ENCODE measurements around the gene SHH. TPM values are rescaled to one million over a fixed set of nuclear protein-coding genes. Genes with fewer than 3 reads are reported as not detected.

Gene SHH
- total and polyA plus RNA-seq, 2 experiments from 2014 or later, result not detected

DNA sequence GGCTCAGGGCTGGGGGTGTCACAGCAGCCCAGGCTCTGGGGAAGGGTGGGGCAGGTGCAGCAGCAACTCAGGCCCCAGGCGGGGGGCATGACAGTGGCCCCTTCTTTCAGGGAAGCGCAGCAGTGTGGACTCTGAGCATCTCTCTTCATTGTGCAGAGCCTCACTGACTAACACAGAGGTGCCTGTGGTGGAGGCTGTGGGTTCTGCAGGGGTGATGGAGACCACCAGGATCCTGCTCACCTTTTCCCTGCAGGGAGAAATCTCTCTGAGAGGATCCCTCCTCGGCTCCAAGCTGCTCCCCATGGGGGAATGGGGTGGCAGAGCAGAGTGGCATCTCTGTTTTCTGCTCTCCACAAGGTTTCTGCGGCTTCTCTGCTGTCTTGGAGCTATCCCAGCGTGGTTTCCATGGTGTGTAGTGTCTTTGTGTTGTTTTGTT, 37.8 kb upstream of the SHH start:
- DNase-seq (ENCODE audit: low read depth in 1 of 2, low spot score in 1 of 2), result no peak
- Histone ChIP-seq H3K27me3 (no peaks in the 10 kb centered on the region), H3K27ac (no peak overlapping the region), H3K4me3 (no peak overlapping the region), H3K4me1 (ENCODE audit: low read depth) (no peaks in the 10 kb centered on the region), H3K36me3 (no peaks in the 10 kb centered on the region), H3K9me3 (ENCODE audit: low read depth) (no peaks in the 10 kb centered on the region)
- TF ChIP-seq, protein P1, sequence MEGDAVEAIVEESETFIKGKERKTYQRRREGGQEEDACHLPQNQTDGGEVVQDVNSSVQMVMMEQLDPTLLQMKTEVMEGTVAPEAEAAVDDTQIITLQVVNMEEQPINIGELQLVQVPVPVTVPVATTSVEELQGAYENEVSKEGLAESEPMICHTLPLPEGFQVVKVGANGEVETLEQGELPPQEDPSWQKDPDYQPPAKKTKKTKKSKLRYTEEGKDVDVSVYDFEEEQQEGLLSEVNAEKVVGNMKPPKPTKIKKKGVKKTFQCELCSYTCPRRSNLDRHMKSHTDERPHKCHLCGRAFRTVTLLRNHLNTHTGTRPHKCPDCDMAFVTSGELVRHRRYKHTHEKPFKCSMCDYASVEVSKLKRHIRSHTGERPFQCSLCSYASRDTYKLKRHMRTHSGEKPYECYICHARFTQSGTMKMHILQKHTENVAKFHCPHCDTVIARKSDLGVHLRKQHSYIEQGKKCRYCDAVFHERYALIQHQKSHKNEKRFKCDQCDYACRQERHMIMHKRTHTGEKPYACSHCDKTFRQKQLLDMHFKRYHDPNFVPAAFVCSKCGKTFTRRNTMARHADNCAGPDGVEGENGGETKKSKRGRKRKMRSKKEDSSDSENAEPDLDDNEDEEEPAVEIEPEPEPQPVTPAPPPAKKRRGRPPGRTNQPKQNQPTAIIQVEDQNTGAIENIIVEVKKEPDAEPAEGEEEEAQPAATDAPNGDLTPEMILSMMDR (IDR thresholded peaks at IDR 0.05; ENCODE audit: low read depth, low read length), result no peak

DNA sequence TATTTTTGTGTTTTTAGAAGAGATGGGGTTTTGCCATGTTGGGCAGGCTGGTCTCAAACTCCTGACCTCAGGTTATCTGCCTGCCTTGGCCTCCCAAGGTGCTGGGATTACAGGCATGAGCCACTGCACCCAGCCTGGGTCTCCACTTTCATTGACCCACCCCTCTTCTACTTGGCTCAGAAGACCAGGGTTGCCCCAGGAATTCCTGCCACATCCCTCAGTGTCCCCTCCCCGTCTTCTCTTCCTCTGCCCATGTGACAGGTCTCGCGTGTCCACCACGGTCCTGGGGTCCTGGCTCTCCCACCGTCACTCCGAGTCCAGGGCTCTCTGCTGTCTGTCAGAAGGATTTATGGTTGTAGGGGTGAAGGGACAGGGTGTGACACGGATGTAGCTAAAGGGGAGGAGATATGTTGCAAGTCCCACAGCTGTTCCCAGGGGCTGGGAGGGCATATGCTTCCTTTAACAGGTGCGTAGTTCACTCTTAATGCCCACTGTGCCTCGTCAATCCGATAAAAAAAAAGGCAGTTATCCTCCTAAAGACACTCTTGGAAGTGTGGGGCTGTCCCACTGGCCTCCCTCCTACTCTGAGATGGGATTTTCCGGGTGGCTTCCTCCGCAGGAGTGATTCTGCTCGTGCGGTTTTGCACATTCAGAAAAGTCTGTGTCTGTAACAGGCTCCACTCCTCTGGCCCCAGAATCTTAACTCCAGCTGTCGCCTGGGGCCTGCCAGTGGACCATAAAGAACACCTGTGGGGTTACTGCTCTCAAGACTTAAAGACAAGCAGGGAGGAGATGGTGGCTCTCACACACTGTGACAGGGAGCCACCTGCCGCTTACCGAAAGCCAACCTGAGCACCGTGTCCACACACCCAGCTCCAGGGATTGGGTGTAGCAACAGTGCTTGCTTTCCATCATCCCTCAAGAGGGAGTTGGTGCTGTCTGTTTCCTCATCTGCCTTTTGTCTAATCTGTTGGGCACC, 36.7 kb upstream of the SHH start:
- H3K4me1 ChIP-seq (ENCODE audit: low read depth), result no peaks in the 10 kb centered on the region
- no peak overlapping the region for H3K4me3 ChIP-seq
- H3K36me3 ChIP-seq, result no peaks in the 10 kb centered on the region
- DNase-seq (ENCODE audit: low read depth in 1 of 2, low spot score in 1 of 2), result no peak
- H3K27ac ChIP-seq, result no peak overlapping the region
- H3K27me3 ChIP-seq, result no peaks in the 10 kb centered on the region
- no peaks in the 10 kb centered on the region for H3K9me3 ChIP-seq (ENCODE audit: low read depth)
- TF ChIP-seq, protein P1 (IDR thresholded peaks at IDR 0.05; ENCODE audit: low read depth, low read length), result no peak

DNA sequence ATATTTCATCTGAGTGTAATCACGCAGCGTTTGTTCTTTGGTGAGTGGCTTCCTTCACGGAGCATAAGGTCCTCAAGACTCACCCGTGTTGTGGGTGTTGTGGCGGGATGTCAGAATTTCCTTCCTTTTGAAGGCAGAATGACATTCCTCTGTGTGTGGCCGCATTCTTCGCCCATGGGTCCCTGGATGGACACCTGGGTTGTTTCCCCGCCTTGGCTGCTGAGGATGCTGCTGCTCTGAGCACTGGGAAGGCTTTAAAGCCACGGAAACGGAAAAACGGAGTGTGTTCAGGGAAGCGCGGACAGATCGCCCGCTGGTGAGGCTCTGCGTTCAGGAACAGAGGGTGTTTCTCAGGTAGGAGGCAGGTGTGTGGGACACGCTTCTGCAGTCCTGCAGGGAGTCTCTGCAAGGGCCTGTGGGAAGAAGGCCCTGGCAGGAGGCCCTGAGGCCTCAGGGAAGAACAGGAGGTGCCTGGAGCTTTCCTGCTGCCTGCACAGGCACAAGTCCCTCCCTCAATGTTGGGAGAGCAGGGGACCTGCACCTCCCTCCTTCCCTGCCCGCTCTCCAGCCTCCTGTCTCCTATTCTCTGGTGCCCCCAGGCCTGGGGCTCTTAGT, 35.7 kb upstream of the SHH start:
- Histone ChIP-seq H3K4me1 (ENCODE audit: low read depth) (no peaks in the 10 kb centered on the region), H3K9me3 (ENCODE audit: low read depth) (no peaks in the 10 kb centered on the region), H3K27ac (no peak overlapping the region), H3K27me3 (no peaks in the 10 kb centered on the region), H3K36me3 (no peaks in the 10 kb centered on the region), H3K4me3 (no peak overlapping the region)
- TF ChIP-seq, protein P1 (IDR thresholded peaks at IDR 0.05; ENCODE audit: low read depth, low read length), result no peak
- DNase-seq (ENCODE audit: low read depth in 1 of 2, low spot score in 1 of 2), result no peak

DNA sequence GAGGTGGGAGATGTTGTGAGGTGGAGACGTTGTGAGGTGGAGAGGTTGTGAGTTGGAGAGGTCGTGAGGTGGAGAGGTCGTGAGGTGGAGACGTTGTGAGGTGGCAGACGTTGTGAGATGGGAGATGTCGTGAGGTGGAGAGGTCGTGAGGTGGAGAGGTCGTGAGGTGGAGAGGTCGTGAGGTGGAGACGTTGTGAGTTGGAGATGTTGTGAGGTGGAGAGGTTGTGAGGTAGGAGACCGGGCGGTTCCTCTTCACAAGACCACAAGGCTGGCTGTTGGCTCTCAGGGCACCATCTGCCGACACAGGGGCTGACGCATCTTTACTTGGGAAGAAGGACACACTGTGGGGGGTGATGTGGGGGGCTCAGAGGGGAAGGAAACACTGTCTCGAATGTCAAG, 34.7 kb upstream of the SHH start:
- DNase-seq (ENCODE audit: low read depth in 1 of 2, low spot score in 1 of 2), result no peak
- TF ChIP-seq, protein P1 (IDR thresholded peaks at IDR 0.05; ENCODE audit: low read depth, low read length), result no peak
- no peaks in the 10 kb centered on the region for H3K4me1 ChIP-seq (ENCODE audit: low read depth)
- no peaks in the 10 kb centered on the region for H3K9me3 ChIP-seq (ENCODE audit: low read depth)
- H3K36me3 ChIP-seq, result no peaks in the 10 kb centered on the region
- no peak overlapping the region for H3K27ac ChIP-seq
- no peak overlapping the region for H3K4me3 ChIP-seq
- H3K27me3 ChIP-seq, result no peaks in the 10 kb centered on the region

DNA sequence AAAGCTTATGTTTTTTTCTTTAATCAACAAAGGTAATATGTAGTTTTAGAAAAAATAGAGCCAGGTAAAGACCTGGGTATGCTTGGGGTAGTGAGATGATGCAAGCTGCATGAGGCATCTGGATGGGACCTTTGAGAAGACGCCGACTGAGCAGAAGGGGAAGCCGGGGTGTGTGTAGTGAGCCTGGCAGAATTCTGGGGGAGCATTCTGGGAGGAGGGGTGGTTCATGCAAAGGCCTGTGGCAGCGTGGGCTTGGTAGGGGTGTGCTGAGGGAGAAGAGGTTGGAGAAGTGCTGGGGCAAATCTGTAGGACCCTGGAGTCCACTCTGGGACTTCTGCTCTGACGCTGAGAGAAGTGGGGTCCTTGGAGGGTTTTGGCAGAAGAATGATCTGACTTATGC, 33.9 kb upstream of the SHH start:
- Histone ChIP-seq H3K36me3 (no peaks in the 10 kb centered on the region), H3K9me3 (ENCODE audit: low read depth) (no peaks in the 10 kb centered on the region), H3K27me3 (no peaks in the 10 kb centered on the region), H3K4me1 (ENCODE audit: low read depth) (no peaks in the 10 kb centered on the region), H3K4me3 (no peak overlapping the region), H3K27ac (no peak overlapping the region)
- TF ChIP-seq, protein P1 (IDR thresholded peaks at IDR 0.05; ENCODE audit: low read depth, low read length), result no peak
- no peak for DNase-seq (ENCODE audit: low read depth in 1 of 2, low spot score in 1 of 2)
